HepG2 (cell line): ENCODE results near the gene PAX7. TPM values are rescaled to one million over a fixed set of nuclear protein-coding genes. Genes with fewer than 3 reads are reported as not detected.

Source experiments
- ATAC-seq: fragments of 200-7000 bp; cut with Tn5 transposase; 3 replicates; pipeline ENCODE4 v1.9.1; 2020; ENCODE audit warnings: mild to moderate bottlenecking, moderate library complexity
- BruUV-seq: library from RNA; stranded (reverse); fragments of 400-500 nt; replicated peaks from 2 replicates; lab custom pipeline; 2021; lab: Mats Ljungman, UMichigan
- CTCF ChIA-PET: fragments of 300-600 bp; formaldehyde crosslinking; extraction: SDS; loops from one replicate; lab custom pipeline; 2021; ENCODE audit warnings: low total read pairs, inconsistent platforms, low intra/inter-chr PET ratio; lab: Yijun Ruan, JAX
- POLR2A ChIA-PET: fragments of 350-600 bp; sonication (Branson Sonifier 250); formaldehyde crosslinking; loops from one replicate; lab custom pipeline; 2020; ENCODE audit warnings: antibody characterized with exemption, inconsistent platforms; lab: Yijun Ruan, JAX
- DNase-seq: peaks from one replicate; pipeline ENCODE4 v3.0.0-alpha.2; 2015; ENCODE audit warnings: low spot score
- FAIRE-seq: peaks from 3 replicates; lab custom pipeline; 2011; peaks lifted over from hg19 to GRCh38; lab: Jason Lieb, UNC
- H2AFZ ChIP-seq: one replicate; pipeline ENCODE4 v1.6.1; 2011; ENCODE audit warnings: low read length, inconsistent platforms
- H3K27ac ChIP-seq: fragments of 300-600 bp; 3 replicates; pipeline ENCODE4 v1.8.0; 2011; ENCODE audit warnings: mixed run types, mild to moderate bottlenecking, mixed read lengths, low read length, inconsistent platforms; ENCODE audit not compliant: insufficient read depth; ENCODE audit errors: extremely low read length
- H3K27me3 ChIP-seq, 2 experiments: fragments of 200-600 bp in 1 of 2; 2 replicates in 1 of 2; 3 replicates in 1 of 2; pipeline versions ENCODE4 v1.6.0 to v1.8.0; 2011; ENCODE audit warnings: low read length in 2 of 2, mild to moderate bottlenecking in 2 of 2, moderate library complexity in 2 of 2, inconsistent platforms in 1 of 2; ENCODE audit not compliant: insufficient read depth in 2 of 2, control insufficient read depth in 1 of 2
- H3K36me3 ChIP-seq, 2 experiments: fragments of 200-600 bp in 1 of 2; replicated peaks in 1 of 2; 2 replicates in 1 of 2; 3 replicates in 1 of 2; pipeline versions ENCODE4 v1.5.1 to v1.8.0; 2011; ENCODE audit warnings: low read length in 2 of 2, inconsistent platforms in 1 of 2; ENCODE audit not compliant: insufficient read depth in 2 of 2, control insufficient read depth in 1 of 2
- H3K4me1 ChIP-seq: 2 replicates; pipeline ENCODE4 v1.5.1; 2012; ENCODE audit warnings: low read length, inconsistent platforms; ENCODE audit not compliant: insufficient read depth
- H3K4me2 ChIP-seq: 2 replicates; pipeline ENCODE4 v1.6.0; 2011; ENCODE audit warnings: low read depth, low read length, inconsistent platforms
- H3K4me3 ChIP-seq, 3 experiments: fragments of 200-600 bp in 1 of 3; sonication (generic), shearing (Covaris generic) in 1 of 3; replicated peaks in 1 of 3; 2 replicates each; pipeline ENCODE4 v1.5.1; 2011 to 2016; ENCODE audit warnings: low read length in 3 of 3, inconsistent platforms in 2 of 3, low read depth in 2 of 3, mild to moderate bottlenecking in 2 of 3, control low read depth in 1 of 3, mixed read lengths in 1 of 3; ENCODE audit not compliant: insufficient read depth in 1 of 3
- H3K79me2 ChIP-seq: one replicate; pipeline ENCODE4 v1.6.1; 2011; ENCODE audit warnings: low read length, inconsistent platforms; ENCODE audit not compliant: insufficient read depth
- H3K9ac ChIP-seq: 2 replicates; pipeline ENCODE4 v1.6.0; 2011; ENCODE audit warnings: mild to moderate bottlenecking, low read depth, low read length, inconsistent platforms; ENCODE audit not compliant: insufficient read depth
- H3K9me3 ChIP-seq: 2 replicates; pipeline ENCODE4 v1.5.1; 2012; ENCODE audit warnings: mild to moderate bottlenecking, low read length
- H4K20me1 ChIP-seq: 2 replicates; pipeline ENCODE4 v1.6.0; 2011; ENCODE audit warnings: inconsistent platforms, mild to moderate bottlenecking, low read length, moderate library complexity; ENCODE audit not compliant: insufficient read depth
- ADNP ChIP-seq: sonication (generic); formaldehyde crosslinking; IDR thresholded peaks from 2 replicates; pipeline ENCODE4 v1.4.0; 2020; ENCODE audit warnings: missing genetic modification reagents
- ZBTB49 ChIP-seq: sonication (generic); formaldehyde crosslinking; IDR thresholded peaks from 2 replicates; pipeline ENCODE4 v1.4.0; 2020; ENCODE audit warnings: missing genetic modification reagents, borderline replicate concordance
- ZNF256 ChIP-seq: sonication (generic); formaldehyde crosslinking; conservative IDR thresholded peaks from 2 replicates; pipeline ENCODE4 v1.4.0; 2020; ENCODE audit warnings: missing genetic modification reagents
- ZNF276 ChIP-seq: sonication (generic); formaldehyde crosslinking; IDR thresholded peaks from 2 replicates; pipeline ENCODE4 v1.4.0; 2020; ENCODE audit warnings: mild to moderate bottlenecking, low read depth, missing genetic modification reagents
- ZNF629 ChIP-seq: sonication (generic); formaldehyde crosslinking; conservative IDR thresholded peaks from 2 replicates; pipeline ENCODE4 v1.5.0; 2020; ENCODE audit warnings: missing genetic modification reagents
- WGBS: methylation state at CpG from one replicate; pipeline ENCODE4 v1.1.6; 2017; ENCODE audit warnings: low lambda C conversion rate; 5-methylcytosine and 5-hydroxymethylcytosine counted together
- in situ Hi-C: cut with HindIII; loops from 2 replicates; pipeline ENCODE4 v1.10.0; 2017; ENCODE audit warnings: low pct_unique_long_range_greater_than_20kb; ENCODE audit not compliant: extremely low pct_ligation_motif_present
- intact Hi-C: fragments of 100-400 bp; cut with micrococcal nuclease; formaldehyde crosslinking; loops from one replicate; pipeline ENCODE4 v1.10.0; 2022; ENCODE audit not compliant: unreplicated experiment
- polyA plus RNA-seq, 8 experiments: library from polyadenylated mRNA; depleted of rRNA in 3 of 8; stranded (reverse) in 7 of 8; unstranded in 1 of 8; fragments of >200 nt; fragmentation: Illumina TruSeq in 4 of 8; extraction: Trizol in 4 of 8; gene quantifications; 2 replicates each; pipeline versions ENCODE4 v1.2.1 to v1.2.3, GENCODE V29; 2011 to 2016; ENCODE audit warnings: low read depth in 4 of 8, missing spikeins in 1 of 8, mixed read lengths in 1 of 8; ENCODE audit not compliant: insufficient read depth in 1 of 8
- total RNA-seq, 5 experiments: library from RNA; depleted of rRNA; stranded (reverse); fragments of >200 nt; fragmentation: Illumina TruSeq; extraction: Trizol; gene quantifications; 2 replicates each; pipeline ENCODE4 v1.2.3, GENCODE V29; 2016; ENCODE audit warnings: low read depth in 1 of 5

Gene PAX7
- total and polyA plus RNA-seq, 2 of the 13 experiments (the other 11 are each of a cell fraction or from before 2014, with no cell fraction given), result not detected

- ATAC-seq, result no peak
- Histone ChIP-seq H3K9ac (no peak overlapping the region), H3K4me3 (no peak overlapping the region), H3K4me1 (no peaks in the 10 kb centered on the region), H2AFZ (no peak overlapping the region), H3K27ac (no peak overlapping the region), H3K9me3 (no peaks in the 10 kb centered on the region), H3K27me3 (peaks cover 6 to 87% of the 10 kb centered on the region in 2 experiments), H3K79me2 (no peaks in the 10 kb centered on the region), H3K36me3 (no peaks in the 10 kb centered on the region), H3K4me2 (no peak overlapping the region), H4K20me1 (no peaks in the 10 kb centered on the region)
- TF ChIP-seq ZNF276, result no peak
- TF ChIP-seq ZNF256 (CRISPR knock-in tag), result no peak
- TF ChIP-seq ZNF629 (CRISPR knock-in tag), result peak; percentile 11; the same call in 1 of the 2 replicates
- no peak for TF ChIP-seq ADNP (CRISPR knock-in tag)
- TF ChIP-seq ZBTB49 (CRISPR knock-in tag), result no peak
- intact Hi-C loops, result no loop called here
- in situ Hi-C loops, result no loop called here
- ChIA-PET POLR2A (no interaction called here), CTCF (no interaction called here)
- no peak for DNase-seq
- WGBS, result 21% methylated on average over 5 of the region's 5 CpGs
- BruUV-seq, result no TSS peak
- no peak for FAIRE-seq
Measured at GRCh38 chr1:18654599-18654998, 24.0 kb downstream of the PAX7 start.
